ENCODE results near the gene CCNB2.

GRCh38 chr15:59124261-59124660 lies 19.3 kb downstream of the CCNB2 start:
- TF ChIP-seq CTCF (IDR thresholded peaks at IDR 0.05; ENCODE audit: insufficient read depth, low read length) (no peak), POLR2AphosphoS5 (IDR thresholded peaks at IDR 0.05; ENCODE audit: low read depth) (no peak), REST (IDR thresholded peaks at IDR 0.05; ENCODE audit: insufficient replicate concordance, low read depth) (no peak), GABPA (IDR thresholded peaks at IDR 0.05; ENCODE audit: low read depth) (no peak), SPI1 (IDR thresholded peaks at IDR 0.05; ENCODE audit: borderline replicate concordance, low read depth) (no peak)

Data from HL-60 (cell line).